Calu3 (cell line): ENCODE data around the gene TMPO. TPM values are rescaled to one million over a fixed set of nuclear protein-coding genes. Genes with fewer than 3 reads are reported as not detected.

Source experiments
- BruUV-seq: library from RNA; stranded (reverse); fragments of 400-500 nt; replicated peaks from 2 replicates; lab custom pipeline; 2021; lab: Mats Ljungman, UMichigan
- CTCF ChIA-PET: fragments of 300-600 bp; sonication (Branson Sonifier 250); formaldehyde crosslinking; loops from one replicate; lab custom pipeline; 2022; ENCODE audit warnings: antibody characterized with exemption; lab: Charles Lee
- DNase-seq: peaks from one replicate; pipeline ENCODE4 v3.0.0; 2022
- H3K27ac Mint-ChIP-seq: one replicate; pipeline ENCODE4 v1.8.0; 2022; ENCODE audit warnings: mixed read lengths; ENCODE audit not compliant: unreplicated experiment
- H3K27me3 Mint-ChIP-seq: one replicate; pipeline ENCODE4 v1.8.0; 2022; ENCODE audit warnings: mixed read lengths; ENCODE audit not compliant: unreplicated experiment
- H3K36me3 Mint-ChIP-seq: one replicate; pipeline ENCODE4 v1.8.0; 2022; ENCODE audit warnings: mild to moderate bottlenecking, moderate library complexity, mixed read lengths; ENCODE audit not compliant: insufficient read depth, unreplicated experiment
- H3K4me1 Mint-ChIP-seq: one replicate; pipeline ENCODE4 v1.8.0; 2022; ENCODE audit warnings: mild to moderate bottlenecking, low read depth, mixed read lengths; ENCODE audit not compliant: unreplicated experiment
- H3K4me3 Mint-ChIP-seq: one replicate; pipeline ENCODE4 v1.8.0; 2022; ENCODE audit warnings: mild to moderate bottlenecking, low read depth, moderate library complexity, mixed read lengths; ENCODE audit not compliant: unreplicated experiment
- H3K9me3 Mint-ChIP-seq: one replicate; pipeline ENCODE4 v1.8.0; 2022; ENCODE audit warnings: low read depth, mixed read lengths; ENCODE audit not compliant: unreplicated experiment
- intact Hi-C: fragments of 100-400 bp; cut with micrococcal nuclease; formaldehyde crosslinking; loops from one replicate; pipeline ENCODE4 v1.10.0; 2022; ENCODE audit not compliant: unreplicated experiment
- total RNA-seq: library from RNA; stranded (reverse); gene quantifications from 2 replicates; pipeline ENCODE4 v1.2.3, GENCODE V29; 2022
- TF ChIP-seq, protein P1 (sequence below): fragments of 200-600 bp; IDR thresholded peaks from one replicate; pipeline ENCODE4 v1.8.0; 2022; ENCODE audit warnings: antibody characterized with exemption; ENCODE audit not compliant: unreplicated experiment

TMPO gene
- total RNA-seq, 1 experiment from 2014 or later = 256 TPM

GRCh38 chr12:98530068-98530467, 14.7 kb downstream of the TMPO start:
- peaks cover 76% of the 10 kb centered on the region for H3K36me3 Mint-ChIP-seq
- CTCF ChIA-PET = interaction anchor here (0.7 kb wide), 1 partner anchor 65 kb away, joined by 5 read pairs; no protein-coding TSS in a partner anchor
- no peak for DNase-seq
- H3K9me3 Mint-ChIP-seq = no peaks in the 10 kb centered on the region
- intact Hi-C loops = loop anchor here (5.0 to 10.0 kb wide), 2 partner anchors 38 to 115 kb away; partner anchors contain the start of genes APAF1 and IKBIP
- no peak overlapping the region for H3K27ac Mint-ChIP-seq
- no peak overlapping the region for H3K4me3 Mint-ChIP-seq
- BruUV-seq = no TSS peak
- H3K4me1 Mint-ChIP-seq = no peaks in the 10 kb centered on the region
- H3K27me3 Mint-ChIP-seq = no peaks in the 10 kb centered on the region
- TF ChIP-seq, protein P1, sequence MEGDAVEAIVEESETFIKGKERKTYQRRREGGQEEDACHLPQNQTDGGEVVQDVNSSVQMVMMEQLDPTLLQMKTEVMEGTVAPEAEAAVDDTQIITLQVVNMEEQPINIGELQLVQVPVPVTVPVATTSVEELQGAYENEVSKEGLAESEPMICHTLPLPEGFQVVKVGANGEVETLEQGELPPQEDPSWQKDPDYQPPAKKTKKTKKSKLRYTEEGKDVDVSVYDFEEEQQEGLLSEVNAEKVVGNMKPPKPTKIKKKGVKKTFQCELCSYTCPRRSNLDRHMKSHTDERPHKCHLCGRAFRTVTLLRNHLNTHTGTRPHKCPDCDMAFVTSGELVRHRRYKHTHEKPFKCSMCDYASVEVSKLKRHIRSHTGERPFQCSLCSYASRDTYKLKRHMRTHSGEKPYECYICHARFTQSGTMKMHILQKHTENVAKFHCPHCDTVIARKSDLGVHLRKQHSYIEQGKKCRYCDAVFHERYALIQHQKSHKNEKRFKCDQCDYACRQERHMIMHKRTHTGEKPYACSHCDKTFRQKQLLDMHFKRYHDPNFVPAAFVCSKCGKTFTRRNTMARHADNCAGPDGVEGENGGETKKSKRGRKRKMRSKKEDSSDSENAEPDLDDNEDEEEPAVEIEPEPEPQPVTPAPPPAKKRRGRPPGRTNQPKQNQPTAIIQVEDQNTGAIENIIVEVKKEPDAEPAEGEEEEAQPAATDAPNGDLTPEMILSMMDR = no peak

DNA sequence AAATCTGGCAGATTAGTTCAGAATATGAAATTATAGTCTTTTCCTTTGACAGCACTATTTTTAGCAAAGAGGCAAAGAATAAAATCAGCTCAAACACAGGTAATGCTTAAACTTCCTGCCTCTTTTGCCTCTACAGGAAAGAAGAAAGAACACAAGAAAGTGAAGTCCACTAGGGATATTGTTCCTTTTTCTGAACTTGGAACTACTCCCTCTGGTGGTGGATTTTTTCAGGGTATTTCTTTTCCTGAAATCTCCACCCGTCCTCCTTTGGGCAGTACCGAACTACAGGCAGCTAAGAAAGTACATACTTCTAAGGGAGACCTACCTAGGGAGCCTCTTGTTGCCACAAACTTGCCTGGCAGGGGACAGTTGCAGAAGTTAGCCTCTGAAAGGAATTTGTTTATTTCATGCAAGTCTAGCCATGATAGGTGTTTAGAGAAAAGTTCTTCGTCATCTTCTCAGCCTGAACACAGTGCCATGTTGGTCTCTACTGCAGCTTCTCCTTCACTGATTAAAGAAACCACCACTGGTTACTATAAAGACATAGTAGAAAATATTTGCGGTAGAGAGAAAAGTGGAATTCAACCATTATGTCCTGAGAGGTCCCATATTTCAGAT, 17.4 kb downstream of the TMPO start:
- H3K36me3 Mint-ChIP-seq = peaks cover 67% of the 10 kb centered on the region
- H3K27ac Mint-ChIP-seq = no peak overlapping the region
- H3K4me3 Mint-ChIP-seq = no peak overlapping the region
- peak; percentile 66 for DNase-seq
- peaks cover 5% of the 10 kb centered on the region for H3K4me1 Mint-ChIP-seq
- TF ChIP-seq, protein P1 = peak; percentile 63
- H3K27me3 Mint-ChIP-seq = no peaks in the 10 kb centered on the region
- intact Hi-C loops = loop anchor here (1.0 to 10.0 kb wide), 3 partner anchors 40 to 112 kb away; partner anchors contain the start of genes APAF1 and IKBIP
- CTCF ChIA-PET = interaction anchor here (0.6 to 2.7 kb wide), 9 partner anchors 10 to 466 kb away, joined by 3 to 17 read pairs (median 4); no protein-coding TSS in a partner anchor
- BruUV-seq = no TSS peak
- H3K9me3 Mint-ChIP-seq = no peaks in the 10 kb centered on the region

GRCh38 chr12:98533723-98534251, 18.4 kb downstream of the TMPO start:
- no TSS peak for BruUV-seq
- peaks cover 5% of the 10 kb centered on the region for H3K4me1 Mint-ChIP-seq
- intact Hi-C loops = loop anchor here (5.0 to 10.0 kb wide), 2 partner anchors 41 to 111 kb away; partner anchors contain the start of genes APAF1 and IKBIP
- no peaks in the 10 kb centered on the region for H3K9me3 Mint-ChIP-seq
- TF ChIP-seq, protein P1 = no peak
- DNase-seq = no peak
- no peak overlapping the region for H3K27ac Mint-ChIP-seq
- CTCF ChIA-PET = interaction anchor here (0.6 kb wide), 1 partner anchor 30 kb away, joined by 5 read pairs; no protein-coding TSS in a partner anchor
- peaks cover 57% of the 10 kb centered on the region for H3K36me3 Mint-ChIP-seq
- no peak overlapping the region for H3K4me3 Mint-ChIP-seq
- H3K27me3 Mint-ChIP-seq = no peaks in the 10 kb centered on the region

DNA sequence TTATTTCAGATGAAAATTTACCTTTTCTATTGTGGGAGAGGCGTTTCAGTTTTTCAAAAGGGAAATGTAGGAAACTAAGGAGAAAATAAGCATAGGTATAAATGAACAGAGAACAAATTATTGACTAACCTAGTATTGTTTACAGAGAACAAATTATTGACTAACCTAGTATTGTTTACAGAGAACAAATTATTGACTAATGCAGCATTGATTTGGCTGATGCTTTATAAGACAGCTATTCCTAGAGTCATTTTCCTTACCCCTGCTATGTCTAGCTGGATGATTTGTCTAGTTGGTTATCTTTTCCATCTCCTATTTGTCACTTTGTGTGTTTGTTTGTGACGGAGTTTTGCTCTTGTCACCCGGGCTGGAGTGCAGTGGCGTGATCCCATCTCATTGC, 22.6 kb downstream of the TMPO start:
- H3K27ac Mint-ChIP-seq = peak overlapping the region; percentile 37
- CTCF ChIA-PET = interaction anchor here (0.5 to 1.2 kb wide), 2 partner anchors 13 to 20 kb away, joined by 3 to 4 read pairs; no protein-coding TSS in a partner anchor
- no peak overlapping the region for H3K4me3 Mint-ChIP-seq
- TF ChIP-seq, protein P1 = no peak
- no TSS peak for BruUV-seq
- H3K9me3 Mint-ChIP-seq = no peaks in the 10 kb centered on the region
- no peak for DNase-seq
- no peaks in the 10 kb centered on the region for H3K27me3 Mint-ChIP-seq
- H3K4me1 Mint-ChIP-seq = peaks cover 5% of the 10 kb centered on the region
- intact Hi-C loops = loop anchor here (10.0 kb wide), 1 partner anchor 107 kb away; the partner anchor contains the start of genes APAF1 and IKBIP
- H3K36me3 Mint-ChIP-seq = peaks cover 49% of the 10 kb centered on the region
